ENCODE measurements around the gene A2M.

A2M gene

DNA sequence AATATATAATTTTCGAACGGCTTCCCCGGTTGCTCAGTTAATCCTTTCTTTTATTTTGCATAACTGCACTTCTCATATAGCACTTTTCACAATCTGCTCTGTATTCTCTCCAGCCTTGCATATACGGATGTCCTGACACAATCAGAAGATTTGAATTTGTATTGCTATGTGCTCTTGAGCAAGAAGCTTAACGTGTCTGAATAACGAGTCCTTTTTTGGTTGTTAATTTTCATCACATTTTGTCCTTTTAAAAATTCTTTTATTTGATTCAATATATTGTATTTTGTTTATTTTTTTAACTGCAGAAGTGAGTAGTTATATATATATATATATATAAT, 17.6 kb downstream of the A2M start:
- DNase-seq: no peak

- no peak for DNase-seq
These were observed 19.0 kb downstream of the A2M start for GRCh38 chr12:9096563-9097176.

- no peak for DNase-seq
These were observed 20.4 kb downstream of the A2M start for GRCh38 chr12:9095322-9095721.

GRCh38 chr12:9094512-9095206, 21.1 kb downstream of the A2M start:
- DNase-seq: no peak

DNA sequence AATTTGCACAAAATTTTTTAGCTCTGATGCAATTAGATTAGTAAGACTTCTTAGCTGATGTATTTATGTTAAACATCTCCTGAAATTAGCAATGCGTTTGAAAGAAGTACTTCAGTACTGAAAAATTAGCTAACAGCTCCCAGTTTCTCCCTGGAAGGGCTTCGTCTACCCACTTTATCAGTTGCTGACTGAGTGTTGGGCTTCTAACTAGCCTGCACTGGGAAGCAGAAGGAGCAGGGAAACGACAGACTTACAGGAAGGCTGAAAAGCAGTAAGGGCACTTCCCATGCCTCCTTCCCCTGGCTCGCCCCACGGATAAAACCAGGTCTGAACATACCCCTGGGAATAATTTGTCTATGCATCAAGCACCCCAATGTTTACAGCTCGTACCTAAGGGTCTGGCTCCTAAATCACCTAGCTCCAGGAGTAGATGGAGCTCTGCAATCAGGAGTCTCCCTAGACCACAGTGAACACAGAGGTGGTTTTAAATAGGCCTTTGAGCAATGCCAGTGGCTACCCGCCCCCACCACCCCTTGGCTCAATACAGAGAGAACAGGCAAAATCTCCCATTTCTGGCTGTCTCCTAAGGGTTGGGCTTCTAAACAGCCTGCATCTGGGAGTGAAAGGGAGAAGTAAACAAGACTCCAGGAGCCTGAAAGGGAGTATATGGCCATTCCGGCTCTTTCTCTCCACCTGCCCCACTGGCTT, 23.7 kb downstream of the A2M start:
- no peak for DNase-seq

- no peak for DNase-seq
These were observed 25.5 kb downstream of the A2M start for GRCh38 chr12:9090220-9090619.

DNA sequence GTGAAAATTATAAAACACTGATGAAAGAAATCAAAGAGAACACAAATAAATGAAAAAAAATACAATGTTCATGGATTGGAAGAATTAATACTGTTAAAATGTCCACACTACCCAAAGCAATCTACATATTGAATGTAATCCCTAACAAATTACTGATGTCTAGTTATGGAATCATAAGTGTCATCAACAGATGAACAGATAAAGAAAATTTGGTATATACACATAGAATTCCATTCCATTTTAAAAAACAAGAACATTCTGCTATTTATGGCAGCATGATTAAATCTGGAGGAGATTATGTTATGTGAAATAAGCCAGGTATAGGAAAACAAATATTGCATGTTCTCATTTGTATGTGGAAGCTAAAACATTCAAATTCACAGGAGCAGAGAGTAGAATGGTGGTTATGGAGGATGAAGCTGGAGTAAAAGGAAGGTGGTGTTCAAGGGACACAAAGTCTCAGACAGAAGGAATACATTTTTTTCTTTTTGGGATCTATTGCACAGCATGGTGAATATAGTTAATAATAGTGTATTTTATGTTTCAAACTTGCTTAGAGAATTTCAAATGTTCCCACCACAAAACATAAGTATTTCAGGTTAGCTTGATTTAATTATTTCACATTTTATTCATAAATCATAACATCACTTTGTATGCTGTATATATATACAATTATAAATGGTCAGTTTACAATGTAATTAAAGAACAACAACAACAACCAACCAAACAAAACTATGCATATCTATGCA, 28.5 kb downstream of the A2M start:
- DNase-seq: no peak

GRCh38 chr12:9086087-9086486, 29.6 kb downstream of the A2M start:
- DNase-seq: no peak

DNA sequence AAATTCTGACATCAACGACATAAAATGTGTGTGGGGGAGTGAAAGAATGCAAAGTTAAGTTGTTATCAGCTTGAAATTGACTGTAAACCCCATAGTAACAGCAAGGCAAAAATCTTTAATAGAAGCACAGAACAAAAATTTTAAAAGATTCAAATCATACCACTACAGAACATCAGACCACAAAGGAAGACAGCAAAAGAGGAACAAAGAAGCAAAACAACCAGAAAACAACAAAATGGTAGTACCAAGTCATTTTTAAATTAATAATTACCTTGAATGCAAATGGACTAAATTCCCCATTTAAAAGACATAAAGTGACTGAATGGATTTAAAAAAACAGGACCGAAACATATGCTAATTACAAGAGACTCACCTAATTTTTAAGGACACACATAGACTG, 31.3 kb downstream of the A2M start:
- no peak for DNase-seq

GRCh38 chr12:9083793-9084192, 31.9 kb downstream of the A2M start:
- no peak for DNase-seq

DNA sequence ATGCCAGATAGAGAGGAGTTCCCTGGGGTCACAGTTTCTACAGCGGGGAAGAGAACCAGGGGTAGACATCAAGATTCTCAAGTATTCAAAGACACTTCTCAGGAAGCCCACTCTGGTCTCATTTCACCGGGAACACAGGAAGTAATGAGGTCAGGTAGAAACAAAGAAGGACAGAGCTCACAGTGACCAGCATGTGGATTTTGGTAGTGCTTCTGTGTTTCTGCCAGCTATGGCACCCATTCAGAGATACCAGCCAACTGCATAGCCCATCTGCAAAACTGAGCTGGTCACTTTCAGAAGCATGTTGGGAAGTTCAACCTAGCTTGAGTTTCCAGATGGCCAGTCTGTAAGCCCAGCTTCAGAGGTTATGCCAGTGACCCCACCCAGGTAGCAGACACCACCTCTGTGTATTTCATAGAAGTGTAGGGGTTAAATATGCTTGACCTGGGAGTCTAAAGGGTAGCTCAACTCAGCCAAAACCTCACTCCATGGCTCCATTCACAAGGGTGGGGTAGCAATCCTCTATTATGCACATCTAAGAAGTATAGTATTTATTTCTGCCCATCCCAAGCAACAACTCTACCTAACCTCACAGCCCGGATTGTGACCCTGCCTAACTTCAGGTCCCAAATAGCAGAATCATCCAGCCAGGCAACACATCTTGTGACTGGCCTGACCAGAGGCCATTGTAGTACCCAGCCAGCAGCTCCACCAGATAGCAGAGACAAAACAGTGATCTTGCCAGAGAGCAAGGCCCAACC, 33.9 kb downstream of the A2M start:
- DNase-seq: no peak

GRCh38 chr12:9079883-9080675, 35.6 kb downstream of the A2M start:
- DNase-seq: no peak

GRCh38 chr12:9079082-9079481, 36.6 kb downstream of the A2M start:
- DNase-seq: no peak

GRCh38 chr12:9077152-9078031, 38.3 kb downstream of the A2M start:
- DNase-seq: no peak

- DNase-seq: no peak
These were observed 39.0 kb downstream of the A2M start for GRCh38 chr12:9076733-9077132.

DNA sequence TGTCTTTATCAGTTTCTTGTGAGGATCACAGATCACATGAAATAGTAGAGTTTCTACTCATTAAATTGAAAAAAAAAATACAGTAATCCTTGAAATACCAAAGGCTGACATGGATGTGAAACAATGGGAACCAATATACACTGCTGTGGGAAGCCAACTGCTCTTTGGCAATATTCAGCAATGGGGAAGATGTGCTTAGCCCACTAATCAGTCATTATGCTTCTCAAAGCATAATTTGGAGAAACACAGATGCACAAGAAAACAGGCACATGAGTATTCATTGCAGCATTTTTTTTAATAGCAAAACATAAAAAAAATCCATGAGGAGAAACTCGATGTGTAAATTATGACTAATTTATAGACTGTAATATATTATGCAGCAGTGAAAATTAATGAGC, 40.6 kb downstream of the A2M start:
- no peak for DNase-seq

- DNase-seq: no peak
These were observed 41.1 kb downstream of the A2M start for GRCh38 chr12:9074484-9075137.

- no peak for DNase-seq
These were observed 42.6 kb downstream of the A2M start for GRCh38 chr12:9073076-9073475.

DNA sequence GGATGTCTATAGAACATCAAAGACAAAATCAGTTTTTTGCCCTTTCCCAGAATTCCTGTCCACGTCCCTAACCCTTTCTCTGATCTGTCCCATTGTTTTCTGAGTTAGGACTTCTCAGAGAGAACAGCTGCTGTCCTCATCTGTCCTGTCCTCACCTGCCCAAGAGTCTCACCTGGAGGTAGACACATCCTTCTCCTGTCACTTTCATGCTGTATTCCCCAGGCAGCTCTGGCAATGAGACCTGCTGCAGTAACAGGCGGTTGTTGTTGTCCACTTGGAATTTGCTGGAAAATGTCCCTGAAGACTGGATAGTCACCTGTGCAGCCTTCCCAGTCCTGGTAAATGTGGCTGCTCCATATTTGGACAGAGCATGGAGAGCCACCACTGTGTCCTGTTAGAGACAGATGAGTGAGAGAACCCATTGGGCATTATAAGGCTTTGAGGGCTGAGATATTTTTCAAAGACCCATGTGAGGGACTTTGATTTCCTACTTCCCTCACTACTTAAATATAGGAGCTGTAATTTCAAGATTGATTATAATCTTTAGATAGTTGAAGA, 43.2 kb downstream of the A2M start:
- DNase-seq: no peak

- no peak for DNase-seq
These were observed 43.8 kb downstream of the A2M start for GRCh38 chr12:9071969-9072368.

Data from right forelimb (tissue), 1 donor.